ENCODE results near the gene ROBO1. TPM values are rescaled to one million over a fixed set of nuclear protein-coding genes. Genes with fewer than 3 reads are reported as not detected.

The ROBO1 gene
- total RNA-seq, 1 donor from 2014 or later, result 66.5 TPM

DNA sequence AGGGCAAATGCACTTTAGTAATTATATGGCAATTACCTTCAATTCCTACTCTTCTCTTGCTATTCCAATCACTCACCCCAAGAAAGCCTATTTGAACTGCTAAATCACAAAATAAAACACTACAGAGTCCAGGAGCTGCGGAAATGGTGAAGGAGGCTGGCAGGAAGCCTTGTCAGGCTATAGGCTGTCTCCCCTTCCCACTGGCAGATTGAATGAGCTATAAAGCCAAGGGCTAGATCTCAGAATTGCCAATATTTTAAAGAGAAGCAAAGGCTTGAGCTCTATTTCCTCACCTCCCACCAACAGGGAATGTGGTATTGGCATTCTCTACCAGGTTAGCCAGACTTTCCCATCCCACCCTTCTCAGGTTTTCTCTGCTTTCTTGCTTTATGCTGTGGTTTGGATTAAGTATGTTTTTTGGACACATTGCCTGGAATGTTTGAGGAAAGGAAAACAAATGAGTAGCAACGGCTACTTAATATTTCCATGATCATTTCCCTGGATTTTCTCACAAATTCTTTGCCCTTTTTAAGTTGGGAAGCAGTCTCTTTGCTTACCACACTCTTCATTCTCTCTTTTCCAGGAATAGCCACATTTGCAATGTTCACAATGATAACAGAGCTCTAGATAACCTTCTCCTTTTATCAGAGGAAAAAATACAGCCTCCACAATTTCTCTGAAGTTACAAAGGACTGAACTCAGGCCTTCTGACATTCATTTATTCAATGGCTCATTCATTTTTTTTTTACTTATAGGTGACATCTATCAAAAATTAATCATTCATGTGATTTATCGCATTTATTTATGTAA is 1125.4 kb downstream of the ROBO1 start:
- Histone ChIP-seq H3K27ac (no peak overlapping the region), H3K4me3 (no peak overlapping the region), H3K9me3 (no peaks in the 10 kb centered on the region), H3K36me3 (peaks cover 0 to 7% of the 10 kb centered on the region in 2 donors), H3K4me1 (no peaks in the 10 kb centered on the region), H3K27me3 (no peaks in the 10 kb centered on the region)
- TF ChIP-seq, protein P1, sequence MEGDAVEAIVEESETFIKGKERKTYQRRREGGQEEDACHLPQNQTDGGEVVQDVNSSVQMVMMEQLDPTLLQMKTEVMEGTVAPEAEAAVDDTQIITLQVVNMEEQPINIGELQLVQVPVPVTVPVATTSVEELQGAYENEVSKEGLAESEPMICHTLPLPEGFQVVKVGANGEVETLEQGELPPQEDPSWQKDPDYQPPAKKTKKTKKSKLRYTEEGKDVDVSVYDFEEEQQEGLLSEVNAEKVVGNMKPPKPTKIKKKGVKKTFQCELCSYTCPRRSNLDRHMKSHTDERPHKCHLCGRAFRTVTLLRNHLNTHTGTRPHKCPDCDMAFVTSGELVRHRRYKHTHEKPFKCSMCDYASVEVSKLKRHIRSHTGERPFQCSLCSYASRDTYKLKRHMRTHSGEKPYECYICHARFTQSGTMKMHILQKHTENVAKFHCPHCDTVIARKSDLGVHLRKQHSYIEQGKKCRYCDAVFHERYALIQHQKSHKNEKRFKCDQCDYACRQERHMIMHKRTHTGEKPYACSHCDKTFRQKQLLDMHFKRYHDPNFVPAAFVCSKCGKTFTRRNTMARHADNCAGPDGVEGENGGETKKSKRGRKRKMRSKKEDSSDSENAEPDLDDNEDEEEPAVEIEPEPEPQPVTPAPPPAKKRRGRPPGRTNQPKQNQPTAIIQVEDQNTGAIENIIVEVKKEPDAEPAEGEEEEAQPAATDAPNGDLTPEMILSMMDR (IDR thresholded peaks at IDR 0.05), result no peak
- TF ChIP-seq POLR2AphosphoS5 (IDR thresholded peaks at IDR 0.05; ENCODE audit: insufficient read depth in 1 of 2, low read depth in 1 of 2), result no peak
- no peak for TF ChIP-seq POLR2A (IDR thresholded peaks at IDR 0.05)
- intact Hi-C loops (cut with DNase I), result loop anchor here (10.0 kb wide), 1 partner anchor 1608 kb away; no protein-coding TSS in a partner anchor
- no peak for DNase-seq (ENCODE audit: extremely low spot score in 2 of 2)

DNA sequence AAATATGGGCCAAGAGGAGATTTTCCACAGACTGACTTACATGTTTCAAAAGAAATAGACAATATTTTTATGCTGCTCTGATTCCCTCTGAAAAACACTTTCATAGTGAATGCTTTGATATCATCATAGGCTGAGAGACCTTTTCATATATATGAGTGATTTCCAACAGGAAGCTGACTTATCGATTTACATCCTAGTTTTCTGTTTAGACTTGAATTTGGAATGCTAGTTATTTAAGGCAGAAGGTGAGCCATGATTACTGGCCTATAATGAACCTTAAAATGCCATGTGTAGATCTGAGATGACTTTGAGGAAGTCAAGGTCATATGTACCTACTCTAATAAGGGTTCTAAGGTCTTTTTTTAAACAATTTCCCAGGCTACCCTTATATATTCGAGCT is 1126.1 kb downstream of the ROBO1 start:
- Histone ChIP-seq H3K4me1 (no peaks in the 10 kb centered on the region), H3K4me3 (no peak overlapping the region), H3K27ac (no peak overlapping the region), H3K9me3 (no peaks in the 10 kb centered on the region), H3K27me3 (no peaks in the 10 kb centered on the region), H3K36me3 (peaks cover 0 to 7% of the 10 kb centered on the region in 2 donors)
- DNase-seq (ENCODE audit: extremely low spot score in 2 of 2), result no peak
- TF ChIP-seq POLR2AphosphoS5 (IDR thresholded peaks at IDR 0.05; ENCODE audit: insufficient read depth in 1 of 2, low read depth in 1 of 2), result no peak
- TF ChIP-seq, protein P1 (IDR thresholded peaks at IDR 0.05), result no peak
- TF ChIP-seq POLR2A (IDR thresholded peaks at IDR 0.05), result no peak
- intact Hi-C loops (cut with DNase I), result loop anchor here (10.0 kb wide), 1 partner anchor 1607 kb away; no protein-coding TSS in a partner anchor

DNA sequence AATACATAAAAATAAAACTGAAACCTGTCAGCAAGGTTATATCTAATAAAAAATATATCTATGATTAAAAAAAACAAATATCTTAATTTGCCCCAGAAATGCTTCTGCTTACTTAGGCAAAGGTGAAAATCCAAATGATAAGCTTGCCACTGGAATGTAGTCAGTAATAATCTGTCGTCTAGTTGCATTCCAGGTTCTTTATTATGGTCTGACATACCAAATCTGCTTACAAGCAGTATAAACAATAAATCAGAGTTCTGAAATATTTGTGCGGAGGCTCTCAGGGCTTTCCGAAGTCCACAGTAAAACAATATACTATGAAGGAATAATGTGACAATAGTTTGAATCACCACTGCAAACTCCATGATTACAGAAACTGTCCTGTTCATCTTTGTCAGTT is 1133.5 kb downstream of the ROBO1 start:
- Histone ChIP-seq H3K36me3 (peaks cover 0 to 17% of the 10 kb centered on the region in 2 donors), H3K27ac (no peak overlapping the region)
- TF ChIP-seq, protein P1 (IDR thresholded peaks at IDR 0.05), result no peak
- TF ChIP-seq POLR2A (IDR thresholded peaks at IDR 0.05) (no peak), POLR2AphosphoS5 (IDR thresholded peaks at IDR 0.05; ENCODE audit: insufficient read depth in 1 of 2, low read depth in 1 of 2) (no peak)

DNA sequence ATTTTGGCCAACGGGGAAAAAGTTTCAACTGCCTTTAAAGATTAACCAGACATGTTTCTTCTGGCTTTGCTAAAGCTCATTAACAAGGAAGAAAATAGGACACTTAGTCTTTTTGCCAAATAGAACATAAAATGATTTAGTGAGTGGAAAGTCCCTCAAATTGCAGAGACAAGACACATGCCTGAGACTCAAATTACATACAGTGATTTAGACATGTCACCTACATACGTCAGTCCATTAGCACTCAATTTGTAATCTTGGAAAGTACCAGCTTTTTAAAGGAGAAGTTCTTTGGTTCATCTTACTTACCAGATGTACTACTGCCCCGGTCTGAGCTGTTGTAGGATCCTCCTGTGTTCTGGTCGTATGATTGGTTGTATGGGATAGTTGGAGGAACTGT is 1134.2 kb downstream of the ROBO1 start:
- peaks cover 0 to 12% of the 10 kb centered on the region in 2 donors for H3K36me3 ChIP-seq
- H3K4me3 ChIP-seq, result no peak overlapping the region
- no peaks in the 10 kb centered on the region for H3K9me3 ChIP-seq
- H3K4me1 ChIP-seq, result peaks cover 21% of the 10 kb centered on the region
- no peak for TF ChIP-seq POLR2AphosphoS5 (IDR thresholded peaks at IDR 0.05; ENCODE audit: insufficient read depth in 1 of 2, low read depth in 1 of 2)
- TF ChIP-seq, protein P1 (IDR thresholded peaks at IDR 0.05), result no peak
- TF ChIP-seq POLR2A (IDR thresholded peaks at IDR 0.05), result no peak
- no peaks in the 10 kb centered on the region for H3K27me3 ChIP-seq
- intact Hi-C loops (cut with DNase I), result no loop called here
- H3K27ac ChIP-seq, result no peak overlapping the region
- no peak for DNase-seq (ENCODE audit: extremely low spot score in 2 of 2)

More for the DNA sequence above, 1133.5 kb downstream of the ROBO1 start:
- Histone ChIP-seq H3K9me3 (no peaks in the 10 kb centered on the region), H3K4me1 (peaks cover 21% of the 10 kb centered on the region), H3K27me3 (no peaks in the 10 kb centered on the region), H3K4me3 (no peak overlapping the region)
- intact Hi-C loops (cut with DNase I), result no loop called here
- no peak for DNase-seq (ENCODE audit: extremely low spot score in 2 of 2)

All from vagina (tissue), 2 donors.